Osteocyte (in vitro differentiated cells): ENCODE data around the gene C10orf90. TPM values are rescaled to one million over a fixed set of nuclear protein-coding genes. Genes with fewer than 3 reads are reported as not detected.

Experiments
- DNase-seq: peaks from one replicate; pipeline ENCODE4 v3.0.0; 2021; ENCODE audit warnings: mixed read lengths; ENCODE audit not compliant: unreplicated experiment; ENCODE audit errors: extremely low spot score
- H3K27ac Mint-ChIP-seq: one replicate; pipeline ENCODE4 v1.8.0; 2021; ENCODE audit warnings: mild to moderate bottlenecking, mixed read lengths; ENCODE audit not compliant: unreplicated experiment
- H3K27me3 Mint-ChIP-seq: one replicate; pipeline ENCODE4 v1.8.0; 2021; ENCODE audit warnings: mixed read lengths; ENCODE audit not compliant: unreplicated experiment
- H3K36me3 Mint-ChIP-seq: one replicate; pipeline ENCODE4 v1.8.0; 2021; ENCODE audit warnings: mixed read lengths; ENCODE audit not compliant: unreplicated experiment
- H3K4me1 Mint-ChIP-seq: one replicate; pipeline ENCODE4 v1.8.0; 2021; ENCODE audit warnings: mixed read lengths; ENCODE audit not compliant: unreplicated experiment
- H3K4me3 Mint-ChIP-seq: one replicate; pipeline ENCODE4 v1.8.0; 2021; ENCODE audit warnings: mild to moderate bottlenecking, moderate library complexity, mixed read lengths; ENCODE audit not compliant: unreplicated experiment
- H3K9me3 Mint-ChIP-seq: one replicate; pipeline ENCODE4 v1.8.0; 2021; ENCODE audit warnings: mixed read lengths; ENCODE audit not compliant: unreplicated experiment
- total RNA-seq: library from RNA; stranded (reverse); gene quantifications from 2 replicates; pipeline ENCODE4 v1.2.1, GENCODE V29; 2021
- TF ChIP-seq, protein P1 (sequence below): fragments of 200-600 bp; sonication (generic); IDR thresholded peaks from 2 replicates; pipeline ENCODE4 v1.5.0; 2021; ENCODE audit warnings: antibody characterized with exemption, mild to moderate bottlenecking, moderate library complexity

C10orf90 gene
- total RNA-seq, 1 donor from 2014 or later: not detected

DNA sequence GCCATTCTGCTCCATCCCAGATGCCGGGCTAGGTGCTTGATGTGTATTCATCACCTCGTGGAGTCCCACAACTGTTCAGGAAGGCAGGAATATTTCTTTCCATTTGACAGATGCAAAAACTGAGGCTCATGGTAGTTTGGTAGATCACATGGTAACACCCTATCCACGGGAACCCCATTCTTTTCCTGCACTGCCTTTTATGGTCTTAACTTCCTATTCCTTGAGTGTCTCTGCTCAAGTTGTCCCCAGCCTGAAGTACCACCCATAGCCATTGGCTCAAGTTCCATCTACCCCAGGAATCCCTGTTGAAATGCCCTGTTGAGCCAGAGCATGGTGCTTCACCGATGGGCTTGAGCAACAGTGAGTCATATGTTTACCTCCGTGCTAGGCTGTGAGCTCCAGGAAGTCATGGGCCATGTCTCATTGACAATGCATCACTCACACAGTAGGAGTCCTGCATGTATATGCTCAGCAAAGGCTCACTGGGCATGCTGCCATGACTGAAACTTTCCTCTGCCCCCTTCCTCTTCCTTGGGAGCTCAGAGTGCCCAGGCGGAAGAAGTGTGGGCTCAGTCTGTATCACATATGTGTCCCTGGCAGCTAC, 210.5 kb downstream of the C10orf90 start:
- Mint-ChIP-seq H3K4me1 (peaks cover 24% of the 10 kb centered on the region), H3K27ac (peak overlapping the region; percentile 38), H3K4me3 (no peak overlapping the region), H3K36me3 (no peaks in the 10 kb centered on the region), H3K9me3 (peaks cover 4% of the 10 kb centered on the region), H3K27me3 (no peaks in the 10 kb centered on the region)
- DNase-seq: peak; percentile 81
- TF ChIP-seq, protein P1, sequence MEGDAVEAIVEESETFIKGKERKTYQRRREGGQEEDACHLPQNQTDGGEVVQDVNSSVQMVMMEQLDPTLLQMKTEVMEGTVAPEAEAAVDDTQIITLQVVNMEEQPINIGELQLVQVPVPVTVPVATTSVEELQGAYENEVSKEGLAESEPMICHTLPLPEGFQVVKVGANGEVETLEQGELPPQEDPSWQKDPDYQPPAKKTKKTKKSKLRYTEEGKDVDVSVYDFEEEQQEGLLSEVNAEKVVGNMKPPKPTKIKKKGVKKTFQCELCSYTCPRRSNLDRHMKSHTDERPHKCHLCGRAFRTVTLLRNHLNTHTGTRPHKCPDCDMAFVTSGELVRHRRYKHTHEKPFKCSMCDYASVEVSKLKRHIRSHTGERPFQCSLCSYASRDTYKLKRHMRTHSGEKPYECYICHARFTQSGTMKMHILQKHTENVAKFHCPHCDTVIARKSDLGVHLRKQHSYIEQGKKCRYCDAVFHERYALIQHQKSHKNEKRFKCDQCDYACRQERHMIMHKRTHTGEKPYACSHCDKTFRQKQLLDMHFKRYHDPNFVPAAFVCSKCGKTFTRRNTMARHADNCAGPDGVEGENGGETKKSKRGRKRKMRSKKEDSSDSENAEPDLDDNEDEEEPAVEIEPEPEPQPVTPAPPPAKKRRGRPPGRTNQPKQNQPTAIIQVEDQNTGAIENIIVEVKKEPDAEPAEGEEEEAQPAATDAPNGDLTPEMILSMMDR: no peak

DNA sequence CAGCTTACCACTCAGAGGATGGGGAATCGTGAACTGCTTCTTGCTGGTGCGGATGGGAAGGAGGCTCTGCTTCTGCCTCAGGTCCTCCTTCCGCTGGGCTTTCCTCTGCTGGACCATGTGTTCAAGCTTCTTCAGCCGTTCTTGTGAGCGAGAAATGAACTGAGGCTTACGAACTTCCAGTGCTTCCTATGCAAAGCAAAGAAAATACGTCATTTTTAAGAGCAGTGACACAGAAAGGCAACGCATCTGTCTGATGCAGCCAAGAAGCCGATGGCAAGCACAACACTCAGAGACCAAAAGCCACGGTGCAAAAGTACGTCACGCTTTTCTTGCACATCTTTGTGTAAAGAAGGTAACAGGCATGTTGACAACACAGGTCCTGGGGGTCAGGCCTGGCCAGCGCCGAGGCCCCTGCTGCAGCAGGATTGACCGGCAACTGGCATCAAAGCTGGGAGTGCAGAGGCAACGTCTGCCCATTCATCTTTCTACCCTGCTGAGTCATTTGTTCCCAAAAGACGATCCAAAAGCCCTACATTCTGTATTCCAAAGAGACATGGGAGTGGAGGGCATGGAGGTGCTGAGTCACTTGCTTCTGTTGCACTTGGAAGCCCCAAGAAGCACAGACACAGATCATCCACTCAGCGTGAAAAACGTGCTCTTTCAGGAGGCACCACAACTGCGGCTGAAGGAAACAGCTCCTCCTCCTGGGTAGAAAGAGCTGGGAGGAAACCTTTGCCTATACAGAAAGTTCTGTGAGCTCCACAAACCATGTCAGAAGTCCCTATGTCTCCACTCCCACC, 211.3 kb downstream of the C10orf90 start:
- H3K27ac Mint-ChIP-seq: no peak overlapping the region
- H3K36me3 Mint-ChIP-seq: no peaks in the 10 kb centered on the region
- peaks cover 24% of the 10 kb centered on the region for H3K4me1 Mint-ChIP-seq
- peak; percentile 75 for DNase-seq
- H3K4me3 Mint-ChIP-seq: no peak overlapping the region
- TF ChIP-seq, protein P1: peak; percentile 9
- H3K27me3 Mint-ChIP-seq: no peaks in the 10 kb centered on the region
- peaks cover 4% of the 10 kb centered on the region for H3K9me3 Mint-ChIP-seq

DNA sequence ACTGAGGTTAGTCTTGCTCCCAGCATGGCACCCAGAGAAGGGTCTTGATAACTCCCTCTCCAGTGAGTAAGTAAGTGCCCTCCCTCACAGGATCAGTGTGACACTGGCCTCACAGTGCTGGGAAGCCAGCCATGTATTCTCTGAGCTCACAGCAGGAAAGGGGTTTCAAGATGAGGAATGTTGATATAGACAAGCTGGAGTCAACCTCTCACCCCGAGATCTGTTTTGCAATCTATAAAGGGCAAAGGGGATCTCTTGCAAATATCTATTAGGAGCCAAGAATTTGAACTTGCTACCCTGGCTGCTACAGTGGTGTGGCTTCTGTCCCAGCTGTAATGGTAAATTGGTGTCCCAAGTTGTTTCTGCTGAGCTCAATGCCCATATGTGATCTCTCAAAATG, 212.0 kb downstream of the C10orf90 start:
- Mint-ChIP-seq H3K27me3 (no peaks in the 10 kb centered on the region), H3K4me1 (peaks cover 24% of the 10 kb centered on the region), H3K4me3 (no peak overlapping the region), H3K9me3 (peaks cover 4% of the 10 kb centered on the region), H3K36me3 (no peaks in the 10 kb centered on the region), H3K27ac (no peak overlapping the region)
- TF ChIP-seq, protein P1: no peak
- DNase-seq: peak; percentile 53

DNA sequence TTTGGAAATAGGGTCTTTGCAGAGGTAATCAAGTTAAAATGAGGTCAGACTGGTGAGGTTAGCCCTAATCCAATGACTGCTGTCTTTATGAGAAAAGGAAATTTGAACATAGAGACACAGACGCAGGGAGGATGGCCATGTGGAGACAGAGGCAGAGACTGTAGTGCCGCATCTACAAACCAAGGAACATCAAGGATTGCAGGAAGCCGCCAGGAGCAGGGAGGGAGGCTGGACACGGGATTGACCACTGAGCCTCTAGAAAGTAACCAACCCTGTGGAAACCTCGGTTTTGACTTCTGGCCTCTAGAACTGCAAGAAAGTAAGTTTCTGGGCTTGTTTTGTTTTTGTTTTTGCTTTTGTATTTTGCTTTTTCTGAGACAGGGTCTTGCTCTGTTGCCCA, 213.9 kb downstream of the C10orf90 start:
- H3K27me3 Mint-ChIP-seq: no peaks in the 10 kb centered on the region
- H3K27ac Mint-ChIP-seq: no peak overlapping the region
- H3K4me3 Mint-ChIP-seq: no peak overlapping the region
- peaks cover 4% of the 10 kb centered on the region for H3K9me3 Mint-ChIP-seq
- TF ChIP-seq, protein P1: no peak
- peak; percentile 53 for DNase-seq
- H3K4me1 Mint-ChIP-seq: peaks cover 24% of the 10 kb centered on the region
- no peaks in the 10 kb centered on the region for H3K36me3 Mint-ChIP-seq

DNA sequence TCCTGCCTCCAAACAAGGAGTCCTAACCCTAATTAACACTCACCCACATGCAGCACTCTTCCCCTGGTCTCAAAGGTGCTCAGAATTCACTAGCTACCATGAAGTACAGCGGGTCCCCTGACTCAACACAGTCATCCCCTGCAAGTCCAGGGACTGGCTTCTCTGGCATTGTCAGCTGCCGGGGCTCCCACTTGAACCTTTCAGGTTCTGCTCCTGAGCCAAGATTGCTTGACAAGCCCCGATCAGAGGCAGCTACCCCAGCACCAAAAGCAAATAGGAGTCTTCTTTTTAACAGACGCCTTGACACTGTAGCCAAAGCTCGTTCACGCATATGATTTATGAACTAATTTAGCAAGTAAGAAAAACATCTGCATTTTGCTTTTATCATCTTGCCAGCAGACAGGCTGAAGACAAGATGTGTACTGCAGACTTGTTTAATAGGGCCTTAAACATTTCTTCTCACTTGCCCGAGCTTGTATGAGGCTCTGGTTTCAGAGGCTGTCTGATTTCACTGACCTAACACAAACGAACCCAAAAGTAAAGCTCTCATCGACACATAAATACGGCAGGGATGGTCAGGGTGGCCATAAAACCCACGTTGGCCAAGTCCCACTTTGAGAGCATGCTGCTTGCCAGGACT, 214.6 kb downstream of the C10orf90 start:
- peak; percentile 62 for DNase-seq
- H3K27me3 Mint-ChIP-seq: no peaks in the 10 kb centered on the region
- H3K27ac Mint-ChIP-seq: no peak overlapping the region
- H3K9me3 Mint-ChIP-seq: peaks cover 4% of the 10 kb centered on the region
- no peaks in the 10 kb centered on the region for H3K36me3 Mint-ChIP-seq
- H3K4me3 Mint-ChIP-seq: no peak overlapping the region
- H3K4me1 Mint-ChIP-seq: peaks cover 24% of the 10 kb centered on the region
- TF ChIP-seq, protein P1: no peak
